Astrocyte of the spinal cord (primary cell): ENCODE data around the gene HOXA3.

Experiments
- DNase-seq: peaks from one replicate; pipeline ENCODE4 v3.0.0; 2011; ENCODE audit warnings: low read depth, low spot score
- H3K4me3 ChIP-seq: 2 replicates; pipeline ENCODE4 v1.5.1; 2011; ENCODE audit warnings: low read depth, mild to moderate bottlenecking, low read length, moderate library complexity
- CTCF ChIP-seq: IDR thresholded peaks from 2 replicates; pipeline ENCODE4 v1.5.1; 2012; ENCODE audit warnings: low read depth, mild to moderate bottlenecking, low read length, inconsistent platforms
- in situ Hi-C: cut with HindIII; loops from 2 replicates; pipeline ENCODE4 v1.10.0; 2017; ENCODE audit warnings: low sequenced_read_pairs

The HOXA3 gene

GRCh38 chr7:27188386-27189294 is 36.3 kb upstream of the HOXA3 start:
- TF ChIP-seq CTCF, result no peak
- no peak for DNase-seq
- in situ Hi-C loops, result no loop called here
- no peak overlapping the region for H3K4me3 ChIP-seq

- no peak overlapping the region for H3K4me3 ChIP-seq
- no peak for DNase-seq
- in situ Hi-C loops, result no loop called here
- TF ChIP-seq CTCF, result no peak
Observed at GRCh38 chr7:27187475-27188385, 35.3 kb upstream of the HOXA3 start.

GRCh38 chr7:27186668-27187474 is 34.5 kb upstream of the HOXA3 start:
- no peak overlapping the region for H3K4me3 ChIP-seq
- no peak for TF ChIP-seq CTCF
- in situ Hi-C loops, result no loop called here
- no peak for DNase-seq

- no peak for TF ChIP-seq CTCF
- in situ Hi-C loops, result no loop called here
- no peak overlapping the region for H3K4me3 ChIP-seq
- DNase-seq, result no peak
Observed at GRCh38 chr7:27185854-27186667, 33.7 kb upstream of the HOXA3 start.

- DNase-seq, result no peak
- no peak for TF ChIP-seq CTCF
- in situ Hi-C loops, result no loop called here
- peak within 1 kb of the TSS; percentile 34 for H3K4me3 ChIP-seq
Observed at GRCh38 chr7:27185013-27185853, 32.9 kb upstream of the HOXA3 start, which contains the start of gene HOXA11. HOXA11 (minus strand) TSS chr7:27185232; CDS start chr7:27185144, 88 bp downstream.
